ENCODE data around the gene TOX3. TPM values are rescaled to one million over a fixed set of nuclear protein-coding genes. Genes with fewer than 3 reads are reported as not detected.

TOX3 gene
- total RNA-seq, 4 donors from 2014 or later = 0.12 to 4.8 (median 2.0) TPM; not detected in 1

GRCh38 chr16:52586159-52586558 is 39.2 kb upstream of the TOX3 start:
- no peak for ATAC-seq

GRCh38 chr16:52584354-52585320 is 37.7 kb upstream of the TOX3 start:
- Histone ChIP-seq H3K36me3 (no peaks in the 10 kb centered on the region), H3K27me3 (peaks cover 4% of the 10 kb centered on the region), H3K27ac (no peak overlapping the region), H3K4me3 (no peak overlapping the region), H3K9me3 (no peaks in the 10 kb centered on the region), H3K4me1 (no peaks in the 10 kb centered on the region)
- TF ChIP-seq EP300 (IDR thresholded peaks at IDR 0.05) = no peak
- no peak for TF ChIP-seq POLR2A (IDR thresholded peaks at IDR 0.05)
- TF ChIP-seq CTCF (IDR thresholded peaks at IDR 0.05) = no peak
- TF ChIP-seq POLR2AphosphoS5 (IDR thresholded peaks at IDR 0.05) = no peak
- WGBS, 2 donors (ENCODE audit: low coverage in 1 of 2) = 73 to 74% methylated on average over 5 of the region's 5 CpGs
- no peak for ATAC-seq

More at GRCh38 chr16:52586159-52586558, 39.2 kb upstream of the TOX3 start:
- H3K36me3 ChIP-seq = no peaks in the 10 kb centered on the region
- no peaks in the 10 kb centered on the region for H3K9me3 ChIP-seq
- H3K27ac ChIP-seq = no peak overlapping the region
- peaks cover 4% of the 10 kb centered on the region for H3K27me3 ChIP-seq
- no peak for TF ChIP-seq EP300 (IDR thresholded peaks at IDR 0.05)
- no peak for TF ChIP-seq POLR2A (IDR thresholded peaks at IDR 0.05)
- TF ChIP-seq CTCF (IDR thresholded peaks at IDR 0.05) = no peak
- no peak for TF ChIP-seq POLR2AphosphoS5 (IDR thresholded peaks at IDR 0.05)
- H3K4me1 ChIP-seq = no peaks in the 10 kb centered on the region
- WGBS, 2 donors (ENCODE audit: low coverage in 1 of 2) = 96 to 100% methylated on average over 1 to 2 of the region's 2 CpGs
- H3K4me3 ChIP-seq = no peak overlapping the region

GRCh38 chr16:52581530-52581929 is 34.6 kb upstream of the TOX3 start:
- ATAC-seq = no peak
- no peak for TF ChIP-seq EP300 (IDR thresholded peaks at IDR 0.05)
- WGBS, 2 donors (ENCODE audit: low coverage in 1 of 2) = 93 to 95% methylated on average over 4 of the region's 4 CpGs

GRCh38 chr16:52580488-52580887 is 33.5 kb upstream of the TOX3 start:
- ATAC-seq = no peak
- Histone ChIP-seq H3K4me3 (no peak overlapping the region), H3K36me3 (no peaks in the 10 kb centered on the region), H3K9me3 (no peaks in the 10 kb centered on the region), H3K4me1 (no peaks in the 10 kb centered on the region), H3K27ac (no peak overlapping the region), H3K27me3 (no peaks in the 10 kb centered on the region)
- WGBS, 2 donors (ENCODE audit: low coverage in 1 of 2) = 33 to 60% methylated on average over 3 of the region's 3 CpGs
- TF ChIP-seq POLR2AphosphoS5 (IDR thresholded peaks at IDR 0.05) (no peak), POLR2A (IDR thresholded peaks at IDR 0.05) (no peak), EP300 (IDR thresholded peaks at IDR 0.05) (no peak), CTCF (IDR thresholded peaks at IDR 0.05) (no peak)

More at GRCh38 chr16:52581530-52581929, 34.6 kb upstream of the TOX3 start:
- no peak overlapping the region for H3K4me3 ChIP-seq
- H3K36me3 ChIP-seq = no peaks in the 10 kb centered on the region
- no peaks in the 10 kb centered on the region for H3K27me3 ChIP-seq
- H3K27ac ChIP-seq = no peak overlapping the region
- H3K9me3 ChIP-seq = no peaks in the 10 kb centered on the region
- H3K4me1 ChIP-seq = no peaks in the 10 kb centered on the region

- H3K4me1 ChIP-seq = no peaks in the 10 kb centered on the region
- H3K36me3 ChIP-seq = no peaks in the 10 kb centered on the region
- no peak overlapping the region for H3K4me3 ChIP-seq
- no peaks in the 10 kb centered on the region for H3K27me3 ChIP-seq
- H3K9me3 ChIP-seq = no peaks in the 10 kb centered on the region
- no peak overlapping the region for H3K27ac ChIP-seq
- 0 to 79% methylated on average over 1 to 4 of the region's 4 CpGs for WGBS, 2 donors (ENCODE audit: low coverage in 1 of 2)
- TF ChIP-seq EP300 (IDR thresholded peaks at IDR 0.05) (no peak), CTCF (IDR thresholded peaks at IDR 0.05) (no peak), POLR2A (IDR thresholded peaks at IDR 0.05) (no peak), POLR2AphosphoS5 (IDR thresholded peaks at IDR 0.05) (no peak)
- no peak for ATAC-seq
These were observed 32.0 kb upstream of the TOX3 start for GRCh38 chr16:52578829-52579498.

Data from gastroesophageal sphincter (tissue), 4 donors.